ENCODE results near the gene ADIRF. TPM values are rescaled to one million over a fixed set of nuclear protein-coding genes. Genes with fewer than 3 reads are reported as not detected.

ADIRF gene
- total RNA-seq, 1 experiment from 2014 or later = 0.70 TPM

DNA sequence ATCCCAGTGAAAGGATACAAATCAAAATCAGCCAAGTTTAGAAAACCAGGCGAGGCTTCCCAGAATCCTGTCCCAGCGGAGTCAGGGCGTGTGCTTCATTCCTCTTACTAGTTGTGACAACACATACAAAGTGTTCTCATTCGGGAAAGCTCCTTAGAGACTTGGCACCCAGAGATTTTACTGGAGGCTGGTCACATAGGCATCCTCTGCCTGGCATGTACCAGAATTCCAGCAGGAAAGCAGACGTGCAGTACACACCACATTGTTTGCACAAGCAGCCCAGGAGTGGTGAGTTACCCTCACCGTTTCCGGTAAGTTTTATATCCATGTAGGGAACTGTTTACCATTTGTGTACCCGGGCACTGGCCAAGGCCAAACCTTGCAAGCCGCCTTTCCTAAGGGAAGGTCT lies 45.7 kb upstream of the ADIRF start:
- no peak overlapping the region; the same call in 1 of the 2 replicates for H3K27ac Mint-ChIP-seq
- TF ChIP-seq NFE2L1 (CRISPR knock-in tag; IDR thresholded peaks at IDR 0.05) (no peak), GABPB1 (CRISPR knock-in tag; IDR thresholded peaks at IDR 0.05) (no peak)
- TF ChIP-seq, protein P1, sequence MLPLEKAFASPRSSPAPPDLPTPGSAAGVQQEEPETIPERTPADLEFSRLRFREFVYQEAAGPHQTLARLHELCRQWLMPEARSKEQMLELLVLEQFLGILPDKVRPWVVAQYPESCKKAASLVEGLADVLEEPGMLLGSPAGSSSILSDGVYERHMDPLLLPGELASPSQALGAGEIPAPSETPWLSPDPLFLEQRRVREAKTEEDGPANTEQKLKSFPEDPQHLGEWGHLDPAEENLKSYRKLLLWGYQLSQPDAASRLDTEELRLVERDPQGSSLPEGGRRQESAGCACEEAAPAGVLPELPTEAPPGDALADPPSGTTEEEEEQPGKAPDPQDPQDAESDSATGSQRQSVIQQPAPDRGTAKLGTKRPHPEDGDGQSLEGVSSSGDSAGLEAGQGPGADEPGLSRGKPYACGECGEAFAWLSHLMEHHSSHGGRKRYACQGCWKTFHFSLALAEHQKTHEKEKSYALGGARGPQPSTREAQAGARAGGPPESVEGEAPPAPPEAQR (CRISPR knock-in tag; IDR thresholded peaks at IDR 0.05) = no peak
- H3K27me3 Mint-ChIP-seq (ENCODE audit: low read depth) = no peaks in the 10 kb centered on the region
- ChIA-PET POLR2A (no interaction called here), CTCF (no interaction called here)
- H3K4me1 Mint-ChIP-seq = no peaks in the 10 kb centered on the region
- DNase-seq (ENCODE audit: low spot score) (no peak), ATAC-seq (no peak)
- H3K9me3 Mint-ChIP-seq = no peaks in the 10 kb centered on the region
- H3K36me3 Mint-ChIP-seq = peaks cover 64% of the 10 kb centered on the region
- no peak overlapping the region for H3K4me3 Mint-ChIP-seq

DNA sequence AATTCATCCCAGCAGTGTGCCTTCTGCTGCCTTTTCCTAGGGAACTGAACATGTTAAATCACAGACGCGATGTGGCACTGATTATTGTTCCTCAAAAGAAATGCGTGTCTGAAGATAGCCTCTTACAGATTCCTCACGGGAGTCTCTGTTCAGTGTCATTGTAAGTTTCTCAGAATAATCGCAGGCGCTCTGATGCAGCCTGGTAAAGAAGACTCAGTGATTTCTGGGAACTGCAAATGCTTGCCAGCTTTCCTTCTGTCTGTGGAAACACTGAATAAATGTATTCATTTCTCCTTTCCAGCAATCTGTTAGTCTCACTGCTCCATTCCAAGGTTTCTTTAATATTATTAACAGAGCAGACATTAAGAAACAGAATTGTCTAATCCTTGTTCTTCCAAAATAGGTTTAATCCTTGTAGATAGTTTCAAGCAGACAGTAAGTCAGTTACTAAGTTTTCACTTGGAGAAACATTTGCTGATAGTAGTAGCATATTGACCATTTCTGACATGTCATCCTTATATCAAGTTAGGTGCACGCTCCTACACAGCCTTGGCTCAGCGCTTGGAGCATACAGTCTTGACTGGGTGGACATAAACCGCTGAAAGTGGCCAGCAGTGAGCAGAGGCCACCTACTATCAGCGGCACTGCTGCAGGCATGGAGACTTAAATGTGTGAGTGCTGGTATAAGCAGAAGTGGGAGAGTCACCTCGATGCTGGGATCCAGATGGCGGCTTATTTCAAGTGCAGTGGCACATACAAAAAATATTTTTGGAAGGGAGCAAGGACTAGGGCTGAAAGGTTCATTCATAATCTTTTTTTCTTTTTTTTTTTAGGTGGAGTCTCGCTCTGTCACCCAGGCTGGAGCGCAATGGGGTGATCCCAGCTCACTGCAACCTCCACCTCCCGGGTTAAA lies 38.6 kb upstream of the ADIRF start:
- peaks cover 26% of the 10 kb centered on the region for H3K36me3 Mint-ChIP-seq
- ChIA-PET CTCF (no interaction called here), POLR2A (no interaction called here)
- peak overlapping the region; percentile 29; the same call in 1 of the 2 replicates for H3K27ac Mint-ChIP-seq
- no peak overlapping the region for H3K4me3 Mint-ChIP-seq
- peak; percentile 6 for DNase-seq (ENCODE audit: low spot score)
- no peaks in the 10 kb centered on the region for H3K9me3 Mint-ChIP-seq
- TF ChIP-seq, protein P2, sequence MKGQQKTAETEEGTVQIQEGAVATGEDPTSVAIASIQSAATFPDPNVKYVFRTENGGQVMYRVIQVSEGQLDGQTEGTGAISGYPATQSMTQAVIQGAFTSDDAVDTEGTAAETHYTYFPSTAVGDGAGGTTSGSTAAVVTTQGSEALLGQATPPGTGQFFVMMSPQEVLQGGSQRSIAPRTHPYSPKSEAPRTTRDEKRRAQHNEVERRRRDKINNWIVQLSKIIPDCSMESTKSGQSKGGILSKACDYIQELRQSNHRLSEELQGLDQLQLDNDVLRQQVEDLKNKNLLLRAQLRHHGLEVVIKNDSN (CRISPR knock-in tag; IDR thresholded peaks at IDR 0.05) = no peak
- TF ChIP-seq, protein P3, sequence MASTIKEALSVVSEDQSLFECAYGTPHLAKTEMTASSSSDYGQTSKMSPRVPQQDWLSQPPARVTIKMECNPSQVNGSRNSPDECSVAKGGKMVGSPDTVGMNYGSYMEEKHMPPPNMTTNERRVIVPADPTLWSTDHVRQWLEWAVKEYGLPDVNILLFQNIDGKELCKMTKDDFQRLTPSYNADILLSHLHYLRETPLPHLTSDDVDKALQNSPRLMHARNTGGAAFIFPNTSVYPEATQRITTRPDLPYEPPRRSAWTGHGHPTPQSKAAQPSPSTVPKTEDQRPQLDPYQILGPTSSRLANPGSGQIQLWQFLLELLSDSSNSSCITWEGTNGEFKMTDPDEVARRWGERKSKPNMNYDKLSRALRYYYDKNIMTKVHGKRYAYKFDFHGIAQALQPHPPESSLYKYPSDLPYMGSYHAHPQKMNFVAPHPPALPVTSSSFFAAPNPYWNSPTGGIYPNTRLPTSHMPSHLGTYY (CRISPR knock-in tag; IDR thresholded peaks at IDR 0.05) = no peak
- no peaks in the 10 kb centered on the region for H3K27me3 Mint-ChIP-seq (ENCODE audit: low read depth)
- H3K4me1 Mint-ChIP-seq = no peaks in the 10 kb centered on the region
- no peak for ATAC-seq

DNA sequence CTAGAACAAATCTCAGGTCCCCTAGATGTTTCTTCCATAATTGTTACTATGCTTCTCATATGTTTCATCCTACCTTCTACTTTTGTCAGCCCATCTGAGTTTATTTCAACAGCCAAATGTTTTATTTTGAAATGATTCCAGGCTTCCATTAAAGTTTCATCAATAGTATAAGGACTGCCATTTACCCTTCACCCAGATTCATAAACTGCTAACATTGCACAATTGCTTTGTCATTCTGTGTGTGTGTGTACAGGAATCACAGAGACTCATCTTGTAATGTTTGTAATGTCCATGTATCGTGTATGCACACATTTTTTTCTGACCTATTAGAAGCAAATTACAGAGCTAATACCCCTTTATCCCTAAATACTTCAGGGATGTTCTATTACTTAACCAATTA lies 36.4 kb upstream of the ADIRF start:
- 0 out of 2 replicates have a peak, but pooled peaks cover 4% of the 10 kb centered on the region for H3K9me3 Mint-ChIP-seq
- H3K36me3 Mint-ChIP-seq = peaks cover 20% of the 10 kb centered on the region
- no peaks in the 10 kb centered on the region for H3K27me3 Mint-ChIP-seq (ENCODE audit: low read depth)
- CTCF ChIA-PET = interaction anchor here (1.2 kb wide), 1 partner anchor 238 kb away, joined by 3 read pairs; no protein-coding TSS in a partner anchor
- TF ChIP-seq, protein P4, sequence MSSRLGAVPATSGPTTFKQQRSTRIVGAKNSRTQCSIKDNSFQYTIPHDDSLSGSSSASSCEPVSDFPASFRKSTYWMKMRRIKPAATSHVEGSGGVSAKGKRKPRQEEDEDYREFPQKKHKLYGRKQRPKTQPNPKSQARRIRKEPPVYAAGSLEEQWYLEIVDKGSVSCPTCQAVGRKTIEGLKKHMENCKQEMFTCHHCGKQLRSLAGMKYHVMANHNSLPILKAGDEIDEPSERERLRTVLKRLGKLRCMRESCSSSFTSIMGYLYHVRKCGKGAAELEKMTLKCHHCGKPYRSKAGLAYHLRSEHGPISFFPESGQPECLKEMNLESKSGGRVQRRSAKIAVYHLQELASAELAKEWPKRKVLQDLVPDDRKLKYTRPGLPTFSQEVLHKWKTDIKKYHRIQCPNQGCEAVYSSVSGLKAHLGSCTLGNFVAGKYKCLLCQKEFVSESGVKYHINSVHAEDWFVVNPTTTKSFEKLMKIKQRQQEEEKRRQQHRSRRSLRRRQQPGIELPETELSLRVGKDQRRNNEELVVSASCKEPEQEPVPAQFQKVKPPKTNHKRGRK (CRISPR knock-in tag; IDR thresholded peaks at IDR 0.05; ENCODE audit: borderline replicate concordance) = no peak
- TF ChIP-seq, protein P5, sequence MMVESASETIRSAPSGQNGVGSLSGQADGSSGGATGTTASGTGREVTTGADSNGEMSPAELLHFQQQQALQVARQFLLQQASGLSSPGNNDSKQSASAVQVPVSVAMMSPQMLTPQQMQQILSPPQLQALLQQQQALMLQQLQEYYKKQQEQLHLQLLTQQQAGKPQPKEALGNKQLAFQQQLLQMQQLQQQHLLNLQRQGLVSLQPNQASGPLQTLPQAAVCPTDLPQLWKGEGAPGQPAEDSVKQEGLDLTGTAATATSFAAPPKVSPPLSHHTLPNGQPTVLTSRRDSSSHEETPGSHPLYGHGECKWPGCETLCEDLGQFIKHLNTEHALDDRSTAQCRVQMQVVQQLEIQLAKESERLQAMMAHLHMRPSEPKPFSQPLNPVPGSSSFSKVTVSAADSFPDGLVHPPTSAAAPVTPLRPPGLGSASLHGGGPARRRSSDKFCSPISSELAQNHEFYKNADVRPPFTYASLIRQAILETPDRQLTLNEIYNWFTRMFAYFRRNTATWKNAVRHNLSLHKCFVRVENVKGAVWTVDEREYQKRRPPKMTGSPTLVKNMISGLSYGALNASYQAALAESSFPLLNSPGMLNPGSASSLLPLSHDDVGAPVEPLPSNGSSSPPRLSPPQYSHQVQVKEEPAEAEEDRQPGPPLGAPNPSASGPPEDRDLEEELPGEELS (CRISPR knock-in tag; IDR thresholded peaks at IDR 0.05) = no peak
- POLR2A ChIA-PET = no interaction called here
- ATAC-seq (no peak), DNase-seq (ENCODE audit: low spot score) (no peak)
- H3K4me1 Mint-ChIP-seq = no peaks in the 10 kb centered on the region; the same call in 1 of the 2 replicates
- H3K27ac Mint-ChIP-seq = no peak overlapping the region; the same call in 1 of the 2 replicates
- no peak overlapping the region for H3K4me3 Mint-ChIP-seq

DNA sequence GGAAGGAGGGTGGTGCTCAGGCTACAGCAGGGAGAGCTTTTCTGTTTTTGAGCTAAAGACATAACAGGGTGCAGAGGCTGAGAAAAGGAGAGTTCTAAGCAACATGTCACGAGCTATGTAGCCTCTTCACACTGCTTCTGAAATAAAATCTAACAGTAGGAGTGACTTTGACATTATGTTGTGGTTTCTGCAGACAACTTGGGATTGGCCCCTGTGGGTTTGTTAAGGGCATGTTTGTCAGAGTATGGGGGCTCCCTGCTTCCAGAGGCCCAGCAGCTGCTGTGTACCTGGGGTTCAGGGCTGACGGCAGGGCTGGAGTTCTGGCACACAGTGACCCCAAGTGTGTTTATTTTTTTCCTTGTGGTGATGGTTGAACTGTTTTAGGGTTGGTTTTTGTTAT lies 35.6 kb upstream of the ADIRF start:
- H3K27ac Mint-ChIP-seq = peak overlapping the region; percentile 78
- 0 out of 2 replicates have a peak, but pooled peaks cover 4% of the 10 kb centered on the region for H3K9me3 Mint-ChIP-seq
- H3K4me1 Mint-ChIP-seq = no peaks in the 10 kb centered on the region; the same call in 1 of the 2 replicates
- DNase-seq (ENCODE audit: low spot score) = no peak
- H3K4me3 Mint-ChIP-seq = no peak overlapping the region
- no peaks in the 10 kb centered on the region for H3K27me3 Mint-ChIP-seq (ENCODE audit: low read depth)
- CTCF ChIA-PET = interaction anchor here (1.2 kb wide), 1 partner anchor 239 kb away, joined by 3 read pairs; no protein-coding TSS in a partner anchor
- ATAC-seq = no peak
- POLR2A ChIA-PET = no interaction called here
- peaks cover 20% of the 10 kb centered on the region for H3K36me3 Mint-ChIP-seq
- TF ChIP-seq TCF7 (CRISPR knock-in tag; IDR thresholded peaks at IDR 0.05; ENCODE audit: low read depth) (no peak), KAT7 (CRISPR knock-in tag; IDR thresholded peaks at IDR 0.05; ENCODE audit: borderline replicate concordance) (no peak), MXD4 (CRISPR knock-in tag; IDR thresholded peaks at IDR 0.05; ENCODE audit: borderline replicate concordance) (no peak), ELF4 (CRISPR knock-in tag; IDR thresholded peaks at IDR 0.05; ENCODE audit: low read depth) (no peak), CREM (CRISPR knock-in tag; IDR thresholded peaks at IDR 0.05) (no peak), NR2C2 (CRISPR knock-in tag; IDR thresholded peaks at IDR 0.05) (no peak), NR3C1 (CRISPR knock-in tag; conservative IDR thresholded peaks at IDR 0.05; ENCODE audit: low read depth) (no peak), CREB1 (CRISPR knock-in tag; IDR thresholded peaks at IDR 0.05) (no peak), ZNF317 (CRISPR knock-in tag; IDR thresholded peaks at IDR 0.05; ENCODE audit: borderline replicate concordance, low read depth) (no peak), GABPB1 (CRISPR knock-in tag; IDR thresholded peaks at IDR 0.05) (no peak)
- TF ChIP-seq, protein P6, sequence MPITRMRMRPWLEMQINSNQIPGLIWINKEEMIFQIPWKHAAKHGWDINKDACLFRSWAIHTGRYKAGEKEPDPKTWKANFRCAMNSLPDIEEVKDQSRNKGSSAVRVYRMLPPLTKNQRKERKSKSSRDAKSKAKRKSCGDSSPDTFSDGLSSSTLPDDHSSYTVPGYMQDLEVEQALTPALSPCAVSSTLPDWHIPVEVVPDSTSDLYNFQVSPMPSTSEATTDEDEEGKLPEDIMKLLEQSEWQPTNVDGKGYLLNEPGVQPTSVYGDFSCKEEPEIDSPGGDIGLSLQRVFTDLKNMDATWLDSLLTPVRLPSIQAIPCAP (CRISPR knock-in tag; IDR thresholded peaks at IDR 0.05) = no peak
- TF ChIP-seq, protein P7, sequence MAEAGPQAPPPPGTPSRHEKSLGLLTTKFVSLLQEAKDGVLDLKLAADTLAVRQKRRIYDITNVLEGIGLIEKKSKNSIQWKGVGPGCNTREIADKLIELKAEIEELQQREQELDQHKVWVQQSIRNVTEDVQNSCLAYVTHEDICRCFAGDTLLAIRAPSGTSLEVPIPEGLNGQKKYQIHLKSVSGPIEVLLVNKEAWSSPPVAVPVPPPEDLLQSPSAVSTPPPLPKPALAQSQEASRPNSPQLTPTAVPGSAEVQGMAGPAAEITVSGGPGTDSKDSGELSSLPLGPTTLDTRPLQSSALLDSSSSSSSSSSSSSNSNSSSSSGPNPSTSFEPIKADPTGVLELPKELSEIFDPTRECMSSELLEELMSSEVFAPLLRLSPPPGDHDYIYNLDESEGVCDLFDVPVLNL (CRISPR knock-in tag; IDR thresholded peaks at IDR 0.05; ENCODE audit: borderline replicate concordance, low read depth) = no peak

Data from WTC11 (cell line).